ENCODE data around the gene SLC29A2.

Gene SLC29A2

DNA sequence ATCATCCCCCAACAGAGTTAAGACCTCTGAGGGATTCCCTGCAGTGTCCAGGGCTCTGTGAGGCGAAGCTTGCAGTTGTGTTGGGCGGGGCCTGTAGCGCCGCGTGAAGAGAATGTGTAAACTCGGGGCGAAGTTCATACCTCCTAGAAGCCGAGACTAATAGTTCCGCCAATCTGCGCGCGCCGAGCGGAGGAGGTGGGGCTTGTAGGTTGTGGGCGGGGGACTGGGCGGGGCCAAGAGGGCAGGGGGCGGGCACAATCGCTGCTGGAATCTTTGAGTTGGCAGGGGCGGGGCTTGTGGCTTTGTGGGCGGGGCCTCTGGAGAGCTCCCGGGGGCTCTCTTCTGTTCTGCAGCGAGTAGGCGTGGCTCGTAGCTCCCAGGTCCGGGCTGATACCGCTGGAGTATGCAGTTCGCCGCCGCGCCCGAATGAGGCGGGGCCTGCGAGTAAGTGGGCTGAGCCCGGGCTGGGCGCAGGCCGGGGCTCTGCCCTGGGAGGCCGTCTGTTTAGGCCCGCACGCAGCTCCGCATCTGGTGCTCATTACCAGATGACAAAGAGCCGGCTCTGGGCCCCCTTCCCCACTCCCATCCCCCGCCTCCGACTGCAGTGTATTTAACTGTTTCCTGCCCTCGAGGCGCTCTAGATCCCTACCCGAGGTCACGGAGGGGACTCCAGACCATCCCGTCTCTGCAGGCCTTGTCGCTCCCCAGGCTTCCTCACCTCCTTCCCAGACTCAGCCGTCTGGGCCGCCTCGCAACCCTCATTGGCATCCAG is 58.8 kb downstream of the SLC29A2 start:
- TF ChIP-seq CTCF (IDR thresholded peaks at IDR 0.05) = no peak

All from LNCAP (cell line).